ENCODE data around the gene PLSCR3. TPM values are rescaled to one million over a fixed set of nuclear protein-coding genes. Genes with fewer than 3 reads are reported as not detected.
A peak's percentile ranks its signal among the peaks of the same experiment; 100 is the strongest.

The PLSCR3 gene
- total RNA-seq, 2 experiments from 2014 or later, result 66.3 to 70.3 TPM

GRCh38 chr17:7436556-7437368 is 42.4 kb upstream of the PLSCR3 start:
- peaks cover 60% of the 10 kb centered on the region for H3K4me1 ChIP-seq (ENCODE audit: insufficient read depth, low read length)
- H3K27ac ChIP-seq (ENCODE audit: low read depth in 1 of 2, low read length in 2 of 2), result peak overlapping the region; percentile 83 to 93
- Mint-ChIP-seq H3K27me3 (peaks cover 31% of the 10 kb centered on the region), H3K9me3 (no peaks in the 10 kb centered on the region), H3K4me1 (ENCODE audit: low read depth) (peaks cover 48% of the 10 kb centered on the region), H3K36me3 (ENCODE audit: low read depth) (peaks cover 4% of the 10 kb centered on the region), H3K4me3 (peak overlapping the region; percentile 87), H3K27ac (peak overlapping the region; percentile 87)
- no peaks in the 10 kb centered on the region for H3K36me3 ChIP-seq (ENCODE audit: insufficient read depth, low read length)
- ChIA-PET POLR2A (interaction anchor here (0.7 to 9.0 kb wide), 32 partner anchors 9 to 391 kb away, joined by 3 to 156 read pairs (median 8); partner anchors contain the start of genes ACAP1, FXR2, MPDU1 and NEURL4), CTCF (interaction anchor here (0.6 to 4.8 kb wide), 47 partner anchors 8 to 384 kb away, joined by 3 to 61 read pairs (median 5); partner anchors contain the start of genes CHRNB1, FXR2, MPDU1 and NEURL4)
- peaks cover 0 to 12% of the 10 kb centered on the region in 2 experiments for H3K9me3 ChIP-seq (ENCODE audit: control insufficient read depth in 1 of 2, insufficient read depth in 1 of 2, low read length in 2 of 2)
- ATAC-seq (ENCODE audit: poor library complexity), result peak; percentile 53
- intact Hi-C loops (cut with DNase I, micrococcal nuclease), result loop anchor here (1.0 to 10.0 kb wide), 12 partner anchors 42 to 389 kb away; partner anchors contain the start of genes CTDNEP1 (in 1 of the 2), EIF5A (in 1 of the 2), ELP5 (in 1 of the 2) and KCTD11 (in 1 of the 2)
- peak; percentile 61 to 94 (median 79) for DNase-seq
- H3K27me3 ChIP-seq (ENCODE audit: control insufficient read depth in 1 of 2, insufficient read depth in 2 of 2, low read length in 2 of 2), result peaks cover 30 to 36% of the 10 kb centered on the region in 2 experiments
- peak overlapping the region; percentile 86 for H3K4me3 ChIP-seq (ENCODE audit: low read length)
- TF ChIP-seq CTCF (IDR thresholded peaks at IDR 0.05), result peak; percentile 82

- Histone ChIP-seq H3K4me3 (ENCODE audit: low read length) (peak overlapping the region; percentile 86), H3K4me1 (ENCODE audit: insufficient read depth, low read length) (peaks cover 58% of the 10 kb centered on the region), H3K27ac (ENCODE audit: low read depth in 1 of 2, low read length in 2 of 2) (peak overlapping the region; percentile 83 to 93), H3K36me3 (ENCODE audit: insufficient read depth, low read length) (no peaks in the 10 kb centered on the region), H3K27me3 (ENCODE audit: control insufficient read depth in 1 of 2, insufficient read depth in 2 of 2, low read length in 2 of 2) (peaks cover 22 to 27% of the 10 kb centered on the region in 2 experiments), H3K9me3 (ENCODE audit: control insufficient read depth in 1 of 2, insufficient read depth in 1 of 2, low read length in 2 of 2) (peaks cover 0 to 12% of the 10 kb centered on the region in 2 experiments)
- ChIA-PET CTCF (interaction anchor here (0.8 to 4.8 kb wide), 30 partner anchors 11 to 390 kb away, joined by 3 to 61 read pairs (median 6); partner anchors contain the start of genes FXR2, POLR2A, SENP3 and SLC35G6), POLR2A (interaction anchor here (0.7 to 9.0 kb wide), 38 partner anchors 10 to 401 kb away, joined by 3 to 156 read pairs (median 6); partner anchors contain the start of genes ACAP1, DVL2, FXR2 and MPDU1)
- Mint-ChIP-seq H3K4me1 (ENCODE audit: low read depth) (peaks cover 48% of the 10 kb centered on the region), H3K4me3 (peak overlapping the region; percentile 87), H3K36me3 (ENCODE audit: low read depth) (peaks cover 4% of the 10 kb centered on the region), H3K9me3 (no peaks in the 10 kb centered on the region), H3K27ac (peak overlapping the region; percentile 87), H3K27me3 (peaks cover 23% of the 10 kb centered on the region)
- ATAC-seq (ENCODE audit: poor library complexity) (peak; percentile 38), DNase-seq (peak; percentile 29 to 82 (median 52))
- intact Hi-C loops (cut with DNase I, micrococcal nuclease), result loop anchor here (1.0 to 10.0 kb wide), 16 partner anchors 19 to 389 kb away; partner anchors contain the start of genes CTDNEP1 (in 1 of the 2), EIF5A (in 1 of the 2), ELP5 (in 1 of the 2) and KCTD11 (in 1 of the 2)
- peak; percentile 63 for TF ChIP-seq CTCF (IDR thresholded peaks at IDR 0.05)
Measured at GRCh38 chr17:7435676-7436555, 41.6 kb upstream of the PLSCR3 start.

Measured in CD4-positive, alpha-beta T cell (primary cell).